CMK (cell line): Measurements from ENCODE around the gene MBD5.

Experiments
- DNase-seq: peaks from one replicate; pipeline ENCODE4 v3.0.0-alpha.2; 2010; ENCODE audit warnings: low read depth

The MBD5 gene

DNA sequence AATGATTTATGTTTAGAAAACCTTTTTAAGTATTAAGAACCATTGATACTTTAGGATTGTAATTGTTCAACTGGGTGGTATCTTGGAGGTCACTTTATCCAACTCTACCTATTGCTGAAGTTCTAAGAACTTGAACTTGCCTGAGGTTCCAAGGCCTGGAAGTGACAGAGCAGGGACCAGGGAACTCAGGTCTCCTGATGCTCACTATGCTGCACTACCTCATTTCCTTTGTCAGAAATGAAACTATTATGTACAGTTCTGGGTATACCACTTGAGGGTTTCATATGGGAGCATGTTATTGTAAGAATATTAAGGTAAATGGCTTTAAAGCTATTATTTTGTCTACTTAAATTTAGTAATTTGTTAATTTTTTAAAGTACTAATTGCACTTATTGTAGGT, 3.0 kb downstream of the MBD5 start:
- no peak for DNase-seq

DNA sequence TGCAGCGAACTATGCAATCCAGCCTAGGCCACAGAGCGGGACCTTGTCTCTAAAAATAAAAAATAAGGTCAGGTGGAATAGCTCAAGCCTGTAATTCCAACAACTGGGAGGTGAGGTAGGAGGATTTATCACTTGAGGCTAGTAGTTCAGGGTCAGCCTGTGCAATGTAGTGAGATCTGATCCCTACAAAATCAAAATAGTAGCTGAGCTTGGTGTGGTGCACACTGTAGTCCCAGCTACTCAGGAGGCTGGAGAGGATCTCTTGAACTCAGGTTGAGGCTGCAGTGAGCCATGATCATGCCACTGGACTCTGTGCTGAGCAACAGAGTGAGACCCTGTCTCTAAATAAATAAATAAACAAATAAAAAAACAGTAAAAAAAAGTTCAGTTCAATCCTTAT, 5.7 kb downstream of the MBD5 start:
- DNase-seq: no peak

DNA sequence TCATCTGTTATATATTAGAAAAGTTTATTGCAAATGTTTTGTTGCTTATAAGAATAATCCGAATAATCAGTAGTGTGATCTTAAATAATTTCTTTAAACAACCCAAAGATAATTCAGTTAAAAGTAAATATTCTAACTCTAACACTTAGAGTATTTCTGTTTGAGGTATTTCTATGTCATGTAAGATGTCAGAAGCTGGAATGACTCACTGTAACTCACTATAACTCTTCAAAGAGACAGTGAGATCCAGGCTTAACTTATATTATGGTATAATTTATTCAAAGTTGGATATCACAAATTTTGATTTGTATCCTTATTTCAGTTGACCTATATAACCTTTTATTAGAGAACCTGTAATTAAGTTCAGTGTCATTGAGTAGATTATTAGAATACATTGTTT, 6.9 kb downstream of the MBD5 start:
- DNase-seq: no peak

DNA sequence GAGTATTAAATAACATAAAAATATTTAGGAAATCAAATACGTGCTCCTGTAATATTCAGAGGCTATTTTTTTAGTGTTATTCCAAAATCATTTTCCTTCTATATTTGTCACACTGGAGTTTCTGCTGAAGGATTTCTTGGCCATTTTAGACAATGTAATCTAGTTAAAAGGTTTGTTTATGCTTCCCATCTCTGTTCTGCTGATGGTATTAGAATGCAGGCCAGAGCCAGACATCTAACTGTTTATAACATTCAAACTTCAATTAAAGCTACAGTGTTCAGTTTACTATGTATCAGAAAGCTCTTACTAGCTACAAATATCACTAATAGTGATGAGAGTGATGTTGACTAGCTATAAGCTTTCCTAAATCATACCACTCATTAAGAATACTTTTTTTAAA, 7.9 kb downstream of the MBD5 start:
- no peak for DNase-seq

DNA sequence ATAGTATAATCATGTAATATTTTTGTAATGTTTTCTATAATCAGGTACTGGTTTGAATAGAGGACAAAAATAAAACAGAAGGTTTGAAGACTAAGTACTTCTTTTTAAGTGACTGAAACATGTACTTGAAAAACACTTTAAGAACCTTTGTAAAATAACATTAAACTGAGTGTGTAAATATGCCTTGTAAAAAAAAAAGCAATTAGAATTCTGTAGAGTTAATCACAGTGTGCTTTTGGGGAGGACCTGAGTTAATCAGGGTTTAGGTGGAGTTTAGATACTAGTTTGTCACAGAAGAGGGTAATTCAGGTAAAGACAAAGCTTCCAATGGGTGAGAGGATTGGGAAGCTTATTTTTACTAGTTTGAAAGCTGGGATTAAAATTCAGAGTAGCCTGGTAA, 10.3 kb downstream of the MBD5 start:
- no peak for DNase-seq

DNA sequence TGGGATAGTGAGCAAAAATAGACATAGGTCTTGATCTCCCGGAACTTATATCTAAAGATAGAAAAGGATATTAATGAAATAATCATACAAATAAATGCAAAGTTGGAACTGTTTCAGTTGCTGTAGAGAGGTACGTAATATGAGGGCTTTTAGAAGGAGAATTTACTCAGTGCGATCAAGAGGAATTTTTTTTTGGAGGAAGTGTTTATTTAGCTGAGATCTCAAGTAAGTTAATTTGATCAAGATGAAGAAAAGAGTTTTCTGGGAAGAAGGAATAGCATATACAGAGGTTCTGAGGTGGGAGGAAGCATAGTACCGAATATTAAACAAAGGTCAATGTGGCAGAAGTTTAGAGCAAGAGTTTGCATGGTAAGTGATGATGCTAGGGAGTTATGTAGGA, 11.3 kb downstream of the MBD5 start:
- no peak for DNase-seq

DNA sequence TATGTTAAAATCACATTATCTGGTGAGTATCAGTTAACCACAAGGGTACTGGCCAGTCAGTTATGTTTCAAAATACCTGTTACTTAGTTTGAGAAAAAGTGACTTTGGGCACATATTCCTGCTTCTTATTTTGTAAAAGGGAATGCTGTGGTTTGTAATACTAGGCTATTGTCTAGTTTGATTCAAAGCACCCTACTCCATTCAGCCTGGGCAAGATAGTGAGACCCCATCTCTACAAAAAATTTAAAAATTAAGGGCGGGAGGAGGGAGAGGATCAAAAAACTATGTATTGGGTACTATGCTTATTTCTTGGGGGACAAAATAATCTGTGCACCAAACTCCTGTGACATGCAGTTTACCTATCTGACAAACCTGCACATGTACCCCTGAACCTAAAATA, 18.9 kb downstream of the MBD5 start:
- no peak for DNase-seq

DNA sequence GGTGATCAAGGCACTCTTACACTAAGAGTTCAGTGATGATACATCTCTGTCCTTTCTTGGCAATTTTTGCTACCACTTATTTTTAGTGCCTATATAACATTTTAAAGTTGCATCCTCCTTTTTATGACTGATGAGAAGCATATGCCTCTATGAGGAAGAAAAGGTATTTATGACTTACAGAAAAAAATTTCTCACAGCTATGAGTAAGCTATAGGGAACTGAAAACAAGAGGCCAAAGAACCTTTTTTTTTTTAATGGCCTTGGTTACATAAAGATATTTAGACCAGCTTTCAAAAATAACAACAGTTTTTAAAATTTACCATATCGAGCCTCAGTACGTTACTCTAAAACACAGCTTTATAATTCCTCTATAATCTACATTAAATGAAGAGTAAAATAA, 21.3 kb downstream of the MBD5 start:
- DNase-seq: no peak

DNA sequence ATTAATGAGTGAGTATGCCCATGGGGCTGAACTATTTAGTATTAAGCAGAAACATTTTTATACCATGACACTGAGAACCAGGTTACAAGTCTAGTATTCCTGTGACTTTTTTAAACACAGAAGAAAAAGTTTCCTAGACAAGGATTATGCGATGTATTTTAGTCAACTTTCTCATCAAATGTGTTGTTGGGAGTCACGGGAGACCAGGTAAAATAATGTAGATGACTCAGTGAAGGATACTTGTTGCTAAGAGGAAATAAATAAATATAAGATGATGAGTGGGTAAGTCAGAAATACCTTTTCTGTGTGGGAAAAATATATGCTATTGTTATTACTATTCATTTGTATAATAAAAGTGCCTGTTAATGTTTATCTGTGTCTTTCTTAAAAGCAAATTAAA, 23.4 kb downstream of the MBD5 start:
- DNase-seq: no peak

DNA sequence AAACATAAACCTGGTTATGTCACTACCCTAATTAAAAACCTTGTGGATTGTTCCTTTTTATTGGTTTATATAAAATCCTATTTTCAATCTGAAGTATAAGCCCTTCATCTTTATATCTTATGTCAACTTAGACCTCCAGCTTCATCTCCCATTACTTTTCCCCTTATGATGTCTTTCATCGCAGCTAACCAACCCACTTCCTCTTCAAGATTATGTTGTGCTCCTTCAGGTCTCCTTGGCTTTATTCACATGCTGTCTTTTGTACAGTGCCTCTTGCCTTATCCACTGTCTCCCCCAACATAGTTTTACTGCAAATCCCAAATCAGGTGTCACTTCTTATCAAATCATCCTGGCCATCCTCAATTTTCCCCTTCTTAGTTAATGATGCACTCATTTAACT, 25.9 kb downstream of the MBD5 start:
- DNase-seq: no peak

DNA sequence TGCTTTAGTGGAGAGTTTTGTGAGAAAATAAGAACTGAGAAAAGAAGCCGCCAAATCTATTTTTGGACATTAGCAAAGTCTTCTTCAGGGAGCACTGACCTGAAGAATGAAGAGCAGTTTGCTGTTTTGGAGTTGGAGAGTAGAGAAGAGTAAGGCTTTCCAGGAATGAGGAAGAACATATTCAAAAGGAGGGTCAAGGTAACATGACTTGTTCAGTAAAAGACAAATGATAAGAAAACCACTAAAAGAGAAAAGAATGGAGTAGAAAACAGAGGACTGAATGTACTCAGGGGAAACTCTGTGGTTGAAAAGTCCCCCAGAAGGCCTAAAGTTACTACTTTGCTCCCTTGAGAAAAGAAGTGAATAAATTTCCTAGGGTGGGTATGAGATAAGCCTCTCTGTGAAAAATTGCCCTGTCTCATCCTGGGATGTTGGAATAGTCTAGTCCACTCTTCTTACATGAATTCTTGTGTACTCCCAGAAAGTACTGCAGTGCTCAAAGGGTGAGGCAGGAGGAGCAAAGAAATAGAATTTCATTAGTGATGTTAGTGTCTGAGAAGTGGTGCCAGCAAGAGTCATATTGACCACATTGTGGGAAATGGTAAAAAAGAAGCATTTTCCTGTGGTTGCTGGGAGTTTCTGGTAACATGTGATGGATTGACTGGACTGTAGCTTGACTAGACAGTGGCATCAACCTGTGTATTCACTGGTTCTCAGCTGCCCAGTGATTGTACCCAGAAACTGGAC, 27.8 kb downstream of the MBD5 start:
- no peak for DNase-seq

DNA sequence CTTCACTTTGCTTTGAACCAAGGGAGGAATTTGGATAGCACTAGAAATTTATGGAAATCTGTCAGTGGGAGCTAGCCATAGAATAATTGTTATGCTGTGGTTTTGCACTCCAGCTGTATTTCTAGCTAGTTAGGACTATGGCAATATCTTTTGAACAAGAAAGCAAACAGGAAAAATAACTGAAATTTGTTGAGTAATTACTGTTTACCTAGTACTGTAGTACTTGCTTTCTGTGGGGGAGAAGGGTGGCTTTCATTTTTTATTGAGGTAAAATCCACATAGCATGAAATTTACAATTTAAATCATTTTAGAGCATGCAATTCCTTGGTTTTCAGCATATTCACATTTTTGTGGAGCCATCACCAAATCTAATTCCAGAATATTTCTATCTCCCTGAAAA, 28.4 kb downstream of the MBD5 start:
- no peak for DNase-seq

DNA sequence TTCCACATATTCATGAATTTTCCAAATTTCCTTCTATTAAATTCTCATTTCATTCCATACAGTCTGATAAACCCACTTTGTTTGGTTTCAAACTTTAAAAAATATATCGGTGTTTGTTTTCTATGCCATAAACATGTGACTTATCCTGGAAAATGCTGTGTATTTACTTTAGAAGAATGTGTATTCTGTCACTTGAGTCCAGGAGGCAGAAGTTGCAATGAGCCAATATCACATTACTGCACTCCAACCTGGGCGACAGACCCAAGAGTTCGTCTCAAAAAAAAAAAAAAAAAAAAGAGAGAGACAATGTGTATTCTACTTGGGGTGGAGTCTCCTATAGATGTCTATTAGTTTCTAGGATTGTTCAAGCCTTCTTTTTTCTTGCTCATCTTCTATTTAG, 31.8 kb downstream of the MBD5 start:
- DNase-seq: no peak

DNA sequence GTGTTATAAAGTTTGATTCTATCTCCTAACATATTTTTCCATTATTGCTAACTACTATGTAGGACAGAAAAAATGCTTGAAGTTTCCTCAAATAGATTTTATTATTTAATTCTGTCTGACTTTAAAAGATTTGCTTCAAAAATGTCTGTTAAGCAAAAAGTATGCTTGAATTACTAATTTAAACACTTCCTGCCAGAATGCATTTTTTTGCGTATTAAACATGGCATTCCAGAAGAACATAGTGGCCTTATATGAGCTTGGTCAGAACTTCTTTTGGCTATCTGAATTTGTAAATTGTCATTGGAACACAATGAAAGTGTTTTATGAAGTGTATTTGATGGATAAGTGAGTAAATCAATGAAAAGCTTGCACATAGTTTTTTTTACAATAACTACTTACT, 37.8 kb downstream of the MBD5 start:
- DNase-seq: no peak

DNA sequence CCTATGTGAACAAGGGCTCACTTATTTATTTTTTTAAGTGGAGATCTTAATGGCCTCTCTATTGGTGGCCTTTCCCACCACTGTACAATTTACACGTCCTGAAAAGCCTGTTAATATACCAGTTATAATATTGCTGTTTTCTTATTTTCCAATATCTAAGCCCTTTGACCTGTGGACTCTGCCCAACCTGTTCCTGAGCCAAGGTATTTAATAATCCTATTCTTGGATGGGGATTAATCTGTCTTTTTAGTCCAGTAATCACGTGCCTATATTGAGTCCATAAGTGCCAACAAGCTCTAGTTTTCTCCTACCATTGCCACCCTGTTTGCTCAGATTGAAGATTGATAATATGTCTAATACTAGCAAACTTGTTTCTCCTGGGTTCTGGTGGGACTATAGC, 42.7 kb downstream of the MBD5 start:
- DNase-seq: no peak

DNA sequence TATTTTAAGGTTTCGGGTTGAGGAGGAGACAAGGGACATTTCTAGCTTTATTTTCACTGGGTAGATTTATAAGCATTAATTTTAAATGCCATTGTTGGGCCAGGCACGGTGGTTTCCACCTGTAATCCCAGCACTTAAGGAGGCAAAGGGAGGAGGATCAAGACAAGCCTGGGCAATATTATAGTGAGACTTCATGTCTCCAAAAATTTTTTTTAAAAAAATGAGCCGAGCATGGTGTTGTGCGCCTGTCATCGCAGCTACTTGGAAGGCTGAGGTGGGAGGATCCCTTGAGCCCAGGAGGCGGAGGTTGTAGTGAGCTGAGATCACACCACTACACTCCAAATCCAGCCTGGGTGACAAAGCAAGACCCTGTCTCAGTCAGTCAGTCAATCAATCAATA, 45.0 kb downstream of the MBD5 start:
- no peak for DNase-seq

DNA sequence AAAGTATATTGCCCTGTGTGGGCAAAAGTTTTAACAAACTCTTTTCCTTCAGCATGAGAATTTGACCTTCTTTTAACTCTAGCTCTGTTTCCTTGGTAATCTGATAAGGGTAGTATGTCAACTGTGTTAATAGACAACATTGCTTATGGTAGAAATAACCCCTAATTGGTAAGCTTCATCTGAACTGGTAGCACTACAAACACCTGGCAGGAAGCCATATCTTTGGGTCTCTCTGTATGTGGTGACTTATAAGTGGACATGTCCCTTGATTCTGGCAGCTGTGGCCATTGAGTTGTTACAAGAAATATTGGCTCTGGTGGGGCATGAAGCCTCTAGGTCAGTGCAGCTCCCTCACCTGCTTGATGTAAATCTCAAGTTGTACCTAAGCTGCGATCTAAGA, 46.9 kb downstream of the MBD5 start:
- no peak for DNase-seq

DNA sequence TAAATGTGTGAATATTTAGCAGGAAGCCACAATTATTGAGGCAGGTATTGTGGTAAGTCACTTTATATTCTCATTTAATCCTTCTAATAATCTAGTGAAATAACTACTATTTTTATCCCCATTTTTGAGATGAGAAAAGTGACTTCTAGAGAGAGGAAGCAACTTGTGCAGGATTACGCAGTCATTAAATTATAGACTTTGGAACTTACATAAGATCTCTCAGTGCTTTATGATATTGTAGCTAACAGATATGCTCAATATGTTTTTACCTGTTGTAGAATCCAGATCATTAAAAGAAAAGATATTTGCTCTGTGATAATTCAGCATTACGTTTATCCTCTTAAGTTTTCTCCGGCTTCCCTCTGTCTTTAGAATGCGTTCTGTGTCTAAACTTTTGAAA, 50.5 kb downstream of the MBD5 start:
- DNase-seq: no peak

DNA sequence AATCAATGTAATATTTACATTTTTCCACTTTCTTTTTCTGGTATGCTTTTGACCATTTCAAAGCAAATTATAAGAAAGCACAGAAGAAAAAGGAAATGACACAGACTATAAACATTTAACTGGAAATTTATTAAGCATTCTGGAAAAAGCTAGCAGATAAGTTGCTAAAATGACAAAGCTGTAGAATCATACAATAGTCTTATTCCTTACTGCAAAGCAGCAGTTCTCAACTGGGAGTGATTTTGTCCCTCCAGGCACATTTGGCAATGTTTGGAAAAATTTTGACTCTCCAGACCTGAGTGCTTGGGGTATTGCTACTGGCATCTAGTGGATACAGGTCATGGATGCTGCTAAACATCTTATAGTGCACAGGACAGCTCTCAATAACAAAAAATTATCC, 75.1 kb downstream of the MBD5 start:
- DNase-seq: no peak

DNA sequence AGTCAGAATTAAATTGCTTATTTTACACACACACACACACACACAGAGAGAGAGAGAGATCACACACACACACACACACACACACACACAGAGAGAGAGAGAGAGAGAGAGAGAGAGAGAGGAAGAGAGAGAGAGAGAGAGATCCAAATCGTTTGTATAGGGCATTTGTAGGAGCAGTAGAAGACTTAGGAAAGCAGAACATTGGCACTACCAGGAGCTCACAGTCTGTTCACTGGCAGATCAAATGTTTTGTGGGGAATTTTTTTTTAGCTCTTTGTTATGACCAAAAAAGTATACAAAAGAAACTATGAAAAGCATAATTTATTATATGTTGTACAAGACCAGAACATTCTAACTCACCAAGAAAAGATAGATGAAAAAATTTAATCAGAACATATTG, 81.8 kb downstream of the MBD5 start:
- no peak for DNase-seq

DNA sequence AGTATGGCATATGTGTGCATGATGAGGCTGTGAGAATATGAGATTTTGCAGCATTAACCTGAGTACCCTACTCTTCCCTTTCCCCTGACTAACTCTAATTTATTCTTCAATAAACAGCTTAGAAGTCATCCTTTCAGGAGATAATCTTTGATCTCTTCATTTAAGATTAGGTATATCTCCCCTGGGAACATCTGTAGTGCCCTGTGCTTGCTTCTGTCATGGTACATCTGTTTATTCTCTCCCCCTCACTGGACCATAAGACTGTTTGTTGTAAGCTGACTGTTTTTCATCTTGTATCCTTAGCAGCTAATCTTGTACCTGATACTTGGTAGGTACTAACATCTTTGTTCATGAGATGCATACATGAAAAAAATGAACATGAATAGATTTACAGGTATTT, 83.1 kb downstream of the MBD5 start:
- no peak for DNase-seq

DNA sequence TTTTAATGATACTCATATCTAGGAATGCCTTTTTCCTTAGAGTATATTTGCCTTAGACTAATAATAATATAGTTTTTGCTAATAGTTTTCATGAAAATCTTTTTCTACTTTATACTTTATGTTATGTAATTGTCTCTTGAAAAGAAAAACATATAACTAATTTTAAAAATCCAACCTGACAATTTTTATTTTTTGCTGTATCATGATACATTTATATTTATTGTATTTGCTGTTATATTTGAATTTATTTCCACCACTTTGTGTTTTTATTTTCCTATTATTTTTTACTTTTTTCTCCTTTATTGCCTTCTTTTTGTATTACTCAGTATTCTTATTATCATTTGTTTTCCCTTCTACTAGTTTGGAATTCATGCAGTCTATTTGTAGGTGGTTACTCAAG, 85.4 kb downstream of the MBD5 start:
- no peak for DNase-seq

DNA sequence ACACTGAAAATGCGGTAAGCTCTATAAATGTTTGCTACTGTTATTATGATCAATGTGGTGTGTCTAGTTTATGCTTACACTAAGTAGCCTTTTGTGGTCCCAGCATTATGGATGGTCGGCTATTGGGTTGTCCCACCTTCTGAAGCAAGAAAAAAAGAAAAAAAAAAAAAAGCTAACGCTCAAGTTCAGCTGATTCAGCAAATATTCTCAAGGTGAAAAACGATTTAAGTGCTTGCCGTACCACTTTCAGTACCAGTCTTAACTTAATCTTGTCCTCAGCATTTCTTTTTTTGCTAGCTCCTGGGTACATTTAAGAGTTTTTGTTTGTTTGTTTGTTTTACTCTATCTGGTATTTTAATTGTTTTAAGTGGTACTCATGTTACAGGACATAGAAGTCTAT, 87.5 kb downstream of the MBD5 start:
- no peak for DNase-seq

DNA sequence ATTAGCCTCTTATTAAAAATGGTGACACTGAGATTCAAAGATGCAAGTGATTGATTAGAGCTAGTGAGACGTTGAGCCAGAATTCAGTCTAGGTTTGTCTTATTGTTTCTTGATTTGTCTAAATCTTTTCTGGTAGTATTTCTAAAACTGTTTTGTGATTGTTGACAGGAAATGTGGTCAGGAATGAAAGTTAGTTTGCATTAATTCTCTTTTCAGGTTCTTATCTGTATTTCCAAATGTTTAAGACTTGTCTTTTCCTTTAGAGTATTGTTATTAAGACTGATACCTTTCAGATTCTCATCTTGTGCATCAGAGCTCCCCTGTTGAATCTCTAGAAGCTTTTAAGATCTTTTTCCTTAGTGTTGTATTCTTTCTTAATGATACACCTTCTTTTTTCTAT, 89.3 kb downstream of the MBD5 start:
- no peak for DNase-seq

DNA sequence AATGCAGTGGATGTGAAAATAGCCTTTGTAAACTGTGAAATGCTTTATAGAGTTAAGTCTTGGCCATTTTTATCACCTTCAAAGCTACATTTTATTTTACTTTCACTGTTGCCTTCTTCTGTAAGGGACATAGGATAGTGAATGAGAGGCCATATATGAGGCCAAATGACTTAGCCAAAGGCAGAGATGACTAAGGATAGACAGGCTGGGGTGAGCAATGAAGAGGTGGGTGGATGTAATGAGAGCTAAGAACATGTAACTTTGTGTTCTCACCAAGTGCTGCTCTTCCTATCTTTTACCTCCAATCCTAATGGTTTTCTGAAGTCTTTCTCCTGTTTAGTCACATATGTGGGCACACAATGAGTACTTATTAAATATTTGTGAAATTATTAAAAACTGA, 101.9 kb downstream of the MBD5 start:
- DNase-seq: no peak
